Esophagus squamous epithelium (tissue), 5 donors: ENCODE results near the gene MRFAP1L1. TPM values are rescaled to one million over a fixed set of nuclear protein-coding genes. Genes with fewer than 3 reads are reported as not detected.

Experiments
- DNase-seq: peaks from one replicate; lab custom pipeline; 2025; lab: John Stamatoyannopoulos, UW
- H3K27ac ChIP-seq, 4 donors: fragments of 200-600 bp; sonication (generic); one replicate each; pipeline ENCODE4 v1.5.1; 2016 to 2019; ENCODE audit warnings: mild to moderate bottlenecking in 1 of 4
- H3K27me3 ChIP-seq, 4 donors: fragments of 200-600 bp; sonication (generic); 1 replicate in 3 of 4; 2 replicates in 1 of 4; pipeline versions ENCODE4 v1.5.1 to v1.6.0; 2017 to 2021; ENCODE audit warnings: antibody characterized with exemption in 1 of 4
- H3K36me3 ChIP-seq, 3 donors: fragments of 200-600 bp; sonication (generic); one replicate each; pipeline ENCODE4 v1.5.1; 2016 to 2019
- H3K4me1 ChIP-seq, 3 donors: fragments of 200-600 bp; sonication (generic); one replicate each; pipeline ENCODE4 v1.5.1; 2017 to 2019
- H3K4me3 ChIP-seq, 4 donors: fragments of 200-600 bp; sonication (generic); 1 replicate in 3 of 4; 2 replicates in 1 of 4; pipeline ENCODE4 v1.5.1; 2016 to 2019; ENCODE audit warnings: mild to moderate bottlenecking in 2 of 4, moderate library complexity in 1 of 4
- H3K9me3 ChIP-seq, 3 donors: fragments of 200-600 bp; sonication (generic); one replicate each; pipeline ENCODE4 v1.5.1; 2016 to 2019
- POLR2A ChIP-seq, 4 donors: fragments of 450-650 bp; IDR thresholded peaks; one replicate each; pipeline ENCODE4 v1.6.1; 2017; ENCODE audit warnings: antibody characterized with exemption in 4 of 4, mild to moderate bottlenecking in 4 of 4, moderate library complexity in 3 of 4
- WGBS, 2 donors: methylation state at CpG; one replicate each; pipeline ENCODE4 v1.1.5; 2018; 5-methylcytosine and 5-hydroxymethylcytosine counted together
- intact Hi-C: fragments of 100-400 bp; cut with DNase I; formaldehyde crosslinking; loops from one replicate; pipeline ENCODE4 v1.15.0; 2022
- total RNA-seq, 4 donors: library from RNA; depleted of rRNA; stranded (reverse); fragments of >200 nt; gene quantifications; one replicate each; pipeline ENCODE4 v1.1.0, GENCODE V29; 2016
- TF ChIP-seq, protein P1 (sequence below), 6 experiments: fragments of 450-650 bp in 4 of 6; fragments of 200-600 bp in 2 of 6; sonication (generic) in 2 of 6; IDR thresholded peaks; one replicate each; pipeline ENCODE4 v1.5.1; 2016 to 2019; ENCODE audit warnings: antibody characterized with exemption in 6 of 6, mild to moderate bottlenecking in 4 of 6, moderate library complexity in 4 of 6
- donor health status: DM: yes; HTN: yes; CAD: no.

MRFAP1L1 gene
- total RNA-seq, 4 donors from 2014 or later, result 29.5 to 63.5 (median 48.2) TPM

GRCh38 chr4:6746721-6747293, 37.1 kb upstream of the MRFAP1L1 start:
- Histone ChIP-seq H3K36me3 (no peaks in the 10 kb centered on the region), H3K27ac (peak overlapping the region in 3 of 4 donors; percentile 36 to 89 (median 87)), H3K27me3 (no peaks in the 10 kb centered on the region), H3K4me1 (peaks cover 34 to 56% (median 42%) of the 10 kb centered on the region in 3 donors), H3K4me3 (no peak overlapping the region), H3K9me3 (no peaks in the 10 kb centered on the region)
- 44 to 52% methylated on average over 12 to 13 of the region's 20 CpGs for WGBS, 2 donors
- DNase-seq, result no peak
- TF ChIP-seq, protein P1, sequence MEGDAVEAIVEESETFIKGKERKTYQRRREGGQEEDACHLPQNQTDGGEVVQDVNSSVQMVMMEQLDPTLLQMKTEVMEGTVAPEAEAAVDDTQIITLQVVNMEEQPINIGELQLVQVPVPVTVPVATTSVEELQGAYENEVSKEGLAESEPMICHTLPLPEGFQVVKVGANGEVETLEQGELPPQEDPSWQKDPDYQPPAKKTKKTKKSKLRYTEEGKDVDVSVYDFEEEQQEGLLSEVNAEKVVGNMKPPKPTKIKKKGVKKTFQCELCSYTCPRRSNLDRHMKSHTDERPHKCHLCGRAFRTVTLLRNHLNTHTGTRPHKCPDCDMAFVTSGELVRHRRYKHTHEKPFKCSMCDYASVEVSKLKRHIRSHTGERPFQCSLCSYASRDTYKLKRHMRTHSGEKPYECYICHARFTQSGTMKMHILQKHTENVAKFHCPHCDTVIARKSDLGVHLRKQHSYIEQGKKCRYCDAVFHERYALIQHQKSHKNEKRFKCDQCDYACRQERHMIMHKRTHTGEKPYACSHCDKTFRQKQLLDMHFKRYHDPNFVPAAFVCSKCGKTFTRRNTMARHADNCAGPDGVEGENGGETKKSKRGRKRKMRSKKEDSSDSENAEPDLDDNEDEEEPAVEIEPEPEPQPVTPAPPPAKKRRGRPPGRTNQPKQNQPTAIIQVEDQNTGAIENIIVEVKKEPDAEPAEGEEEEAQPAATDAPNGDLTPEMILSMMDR (IDR thresholded peaks at IDR 0.05), result no peak
- TF ChIP-seq POLR2A (IDR thresholded peaks at IDR 0.05), result no peak
- intact Hi-C loops, result no loop called here

GRCh38 chr4:6742989-6743388, 33.3 kb upstream of the MRFAP1L1 start:
- intact Hi-C loops, result no loop called here
- no peak for DNase-seq
- TF ChIP-seq POLR2A (IDR thresholded peaks at IDR 0.05), result no peak
- TF ChIP-seq, protein P1 (IDR thresholded peaks at IDR 0.05), result no peak
- Histone ChIP-seq H3K36me3 (no peaks in the 10 kb centered on the region), H3K4me1 (peaks cover 11 to 18% (median 14%) of the 10 kb centered on the region in 3 donors), H3K27me3 (peaks cover 0 to 4% (median 0%) of the 10 kb centered on the region in 4 donors), H3K9me3 (no peaks in the 10 kb centered on the region), H3K4me3 (no peak overlapping the region), H3K27ac (no peak overlapping the region)
- 57 to 77% methylated on average over 2 to 7 of the region's 11 CpGs for WGBS, 2 donors

- H3K4me1 ChIP-seq, result peaks cover 6 to 13% (median 10%) of the 10 kb centered on the region in 3 donors
- H3K9me3 ChIP-seq, result no peaks in the 10 kb centered on the region
- DNase-seq, result no peak
- intact Hi-C loops, result no loop called here
- no peak for TF ChIP-seq POLR2A (IDR thresholded peaks at IDR 0.05)
- TF ChIP-seq, protein P1 (IDR thresholded peaks at IDR 0.05), result no peak
- WGBS, 2 donors, result 52 to 58% methylated on average over 2 of the region's 2 CpGs
- H3K27ac ChIP-seq, result no peak overlapping the region
- H3K36me3 ChIP-seq, result no peaks in the 10 kb centered on the region
- H3K4me3 ChIP-seq, result no peak overlapping the region
- H3K27me3 ChIP-seq, result peaks cover 0 to 4% (median 0%) of the 10 kb centered on the region in 4 donors
These were observed 32.8 kb upstream of the MRFAP1L1 start for GRCh38 chr4:6742507-6742906.

- no peaks in the 10 kb centered on the region for H3K4me1 ChIP-seq
- DNase-seq, result no peak
These were observed 30.7 kb upstream of the MRFAP1L1 start for GRCh38 chr4:6740347-6740746.

GRCh38 chr4:6739920-6740319, 30.3 kb upstream of the MRFAP1L1 start:
- no peaks in the 10 kb centered on the region for H3K36me3 ChIP-seq
- no peak for DNase-seq
- 78 to 91% methylated on average over 4 of the region's 4 CpGs for WGBS, 2 donors
- no peak overlapping the region for H3K4me3 ChIP-seq
- H3K4me1 ChIP-seq, result no peaks in the 10 kb centered on the region
- H3K9me3 ChIP-seq, result no peaks in the 10 kb centered on the region
- intact Hi-C loops, result no loop called here
- TF ChIP-seq, protein P1 (IDR thresholded peaks at IDR 0.05), result no peak
- H3K27me3 ChIP-seq, result peaks cover 0 to 4% (median 0%) of the 10 kb centered on the region in 4 donors
- H3K27ac ChIP-seq, result no peak overlapping the region

More at GRCh38 chr4:6740347-6740746, 30.7 kb upstream of the MRFAP1L1 start:
- no peak overlapping the region for H3K4me3 ChIP-seq
- H3K36me3 ChIP-seq, result no peaks in the 10 kb centered on the region
- no peak overlapping the region for H3K27ac ChIP-seq
- H3K27me3 ChIP-seq, result peaks cover 0 to 4% (median 0%) of the 10 kb centered on the region in 4 donors
- no peak for TF ChIP-seq POLR2A (IDR thresholded peaks at IDR 0.05)
- TF ChIP-seq, protein P1 (IDR thresholded peaks at IDR 0.05), result no peak
- intact Hi-C loops, result no loop called here
- WGBS, 2 donors, result 79 to 96% methylated on average over 8 of the region's 8 CpGs
- no peaks in the 10 kb centered on the region for H3K9me3 ChIP-seq
